IMR-90 (cell line): Measurements from ENCODE around the gene ANKRD9. TPM values are rescaled to one million over a fixed set of nuclear protein-coding genes. Genes with fewer than 3 reads are reported as not detected.

Source experiments
- ATAC-seq: fragments of 200-7000 bp; cut with Tn5 transposase; 2 replicates; pipeline ENCODE4 v1.9.1; 2020; ENCODE audit warnings: low read depth, mild to moderate bottlenecking, moderate library complexity
- BruUV-seq: library from RNA; stranded (reverse); fragments of 400-500 nt; replicated peaks from 2 replicates; lab custom pipeline; 2021; lab: Mats Ljungman, UMichigan
- CTCF ChIA-PET: fragments of 300-600 bp; formaldehyde crosslinking; extraction: SDS; loops from one replicate; lab custom pipeline; 2021; ENCODE audit warnings: antibody characterized with exemption; lab: Yijun Ruan, JAX
- POLR2A ChIA-PET: fragments of 300-600 bp; sonication (Branson Sonifier 250); formaldehyde crosslinking; loops from one replicate; lab custom pipeline; 2022; ENCODE audit warnings: antibody characterized with exemption; ENCODE audit not compliant: unreplicated experiment; lab: Charles Lee
- DNase-seq: peaks from one replicate; pipeline ENCODE4 v3.0.0; 2013
- H2AFZ ChIP-seq: replicated peaks from 2 replicates; pipeline ENCODE3; 2013; ENCODE audit warnings: low read length, mild to moderate bottlenecking; ENCODE audit not compliant: poor library complexity
- H2AK5ac ChIP-seq: 2 replicates; pipeline ENCODE4 v1.6.1; 2013; ENCODE audit warnings: low read depth, low read length, inconsistent platforms
- H2AK9ac ChIP-seq: replicated peaks from 2 replicates; pipeline ENCODE3; 2013; ENCODE audit warnings: mild to moderate bottlenecking, low read depth, low read length, moderate library complexity; ENCODE audit not compliant: poor library complexity
- H2BK120ac ChIP-seq: 2 replicates; pipeline ENCODE4 v1.6.1; 2013; ENCODE audit warnings: low read depth, low read length, inconsistent platforms
- H2BK15ac ChIP-seq: 3 replicates; pipeline ENCODE4 v1.6.1; 2013; ENCODE audit warnings: low read depth, low read length, inconsistent platforms
- H2BK20ac ChIP-seq: 2 replicates; pipeline ENCODE4 v1.6.1; 2013; ENCODE audit warnings: low read depth, mild to moderate bottlenecking, inconsistent platforms, low read length, moderate library complexity
- H2BK5ac ChIP-seq: 2 replicates; pipeline ENCODE4 v1.6.1; 2013; ENCODE audit warnings: mild to moderate bottlenecking, low read depth, low read length, inconsistent platforms; ENCODE audit not compliant: poor library complexity, severe bottlenecking
- H3K14ac ChIP-seq: replicated peaks from 2 replicates; pipeline ENCODE4 v1.6.1; 2013; ENCODE audit warnings: low read depth, low read length, inconsistent platforms
- H3K18ac ChIP-seq: 2 replicates; pipeline ENCODE4 v1.6.1; 2013; ENCODE audit warnings: low read depth, low read length, control low read depth
- H3K23ac ChIP-seq: 2 replicates; pipeline ENCODE4 v1.6.1; 2013; ENCODE audit warnings: low read depth, low read length, inconsistent platforms
- H3K27ac ChIP-seq: 2 replicates; pipeline ENCODE4 v1.5.1; 2013; ENCODE audit warnings: mild to moderate bottlenecking, control low read depth, low read length; ENCODE audit not compliant: insufficient read depth
- H3K27me3 ChIP-seq: 2 replicates; pipeline ENCODE4 v1.6.1; 2013; ENCODE audit warnings: low read length; ENCODE audit not compliant: control insufficient read depth, insufficient read depth
- H3K36me3 ChIP-seq: 2 replicates; pipeline ENCODE4 v1.6.1; 2013; ENCODE audit warnings: low read length, mixed read lengths; ENCODE audit not compliant: control insufficient read depth, insufficient read depth
- H3K4ac ChIP-seq: 2 replicates; pipeline ENCODE4 v1.6.1; 2013; ENCODE audit warnings: low read depth, low read length, inconsistent platforms
- H3K4me1 ChIP-seq: 2 replicates; pipeline ENCODE4 v1.6.1; 2013; ENCODE audit warnings: low read length, mixed read lengths; ENCODE audit not compliant: control insufficient read depth, insufficient read depth
- H3K4me2 ChIP-seq: 2 replicates; pipeline ENCODE4 v1.6.1; 2013; ENCODE audit warnings: low read depth, mild to moderate bottlenecking, control low read depth, low read length, moderate library complexity
- H3K4me3 ChIP-seq: 2 replicates; pipeline ENCODE4 v1.5.1; 2013; ENCODE audit warnings: low read depth, mild to moderate bottlenecking, control low read depth, low read length, moderate library complexity; ENCODE audit not compliant: insufficient read depth
- H3K56ac ChIP-seq: 2 replicates; pipeline ENCODE4 v1.6.1; 2013; ENCODE audit warnings: low read length, inconsistent platforms; ENCODE audit not compliant: insufficient read depth; ENCODE audit errors: extremely low read depth
- H3K79me1 ChIP-seq, 2 experiments: 2 replicates each; pipeline ENCODE4 v1.6.1; 2013; ENCODE audit warnings: low read length in 2 of 2, inconsistent platforms in 1 of 2, low read depth in 1 of 2
- H3K9ac ChIP-seq: 2 replicates; pipeline ENCODE4 v1.6.1; 2013; ENCODE audit warnings: low read depth, low read length, control low read depth
- H3K9me1 ChIP-seq: 2 replicates; pipeline ENCODE4 v1.6.1; 2013; ENCODE audit warnings: low read length, inconsistent platforms; ENCODE audit not compliant: insufficient read depth
- H3K9me3 ChIP-seq: 2 replicates; pipeline ENCODE4 v1.6.1; 2013; ENCODE audit warnings: low read length; ENCODE audit not compliant: control insufficient read depth, insufficient read depth
- H4K20me1 ChIP-seq: 2 replicates; pipeline ENCODE4 v1.6.1; 2013; ENCODE audit warnings: low read length, inconsistent platforms; ENCODE audit not compliant: insufficient read depth
- H4K5ac ChIP-seq: 2 replicates; pipeline ENCODE4 v1.6.1; 2013; ENCODE audit warnings: mild to moderate bottlenecking, low read depth, low read length, control low read depth
- H4K8ac ChIP-seq, 2 experiments: 2 replicates each; pipeline ENCODE4 v1.6.1; 2013; ENCODE audit warnings: low read depth in 2 of 2, low read length in 2 of 2, control low read depth in 1 of 2, inconsistent platforms in 1 of 2
- H4K91ac ChIP-seq: 2 replicates; pipeline ENCODE4 v1.6.1; 2013; ENCODE audit warnings: low read depth, low read length, inconsistent platforms; ENCODE audit not compliant: insufficient read depth
- CEBPB ChIP-seq: IDR thresholded peaks from 2 replicates; pipeline ENCODE4 v1.6.1; 2012; ENCODE audit warnings: low read depth, low read length, improper control_type of control experiment
- CHD1 ChIP-seq: IDR thresholded peaks from 2 replicates; pipeline ENCODE4 v1.6.1; 2012; ENCODE audit warnings: low read depth, low read length, improper control_type of control experiment
- FOS ChIP-seq: fragments of 150-350 bp; IDR thresholded peaks from 2 replicates; pipeline ENCODE4 v1.6.1; 2016; ENCODE audit warnings: low read depth, low read length
- MAZ ChIP-seq: IDR thresholded peaks from 2 replicates; pipeline ENCODE4 v1.6.1; 2012; ENCODE audit warnings: low read depth, mild to moderate bottlenecking, low read length, improper control_type of control experiment, moderate library complexity, borderline replicate concordance
- NFE2L2 ChIP-seq: fragments of 150-350 bp; IDR thresholded peaks from 2 replicates; pipeline ENCODE4 v1.6.1; 2016; ENCODE audit warnings: low read depth, mild to moderate bottlenecking, low read length
- POLR2A ChIP-seq: IDR thresholded peaks from 2 replicates; pipeline ENCODE4 v1.6.1; 2012; ENCODE audit warnings: mild to moderate bottlenecking, low read depth, low read length
- RAD21 ChIP-seq: IDR thresholded peaks from 2 replicates; pipeline ENCODE4 v1.6.1; 2012; ENCODE audit warnings: low read length, improper control_type of control experiment
- RFX5 ChIP-seq: IDR thresholded peaks from 2 replicates; pipeline ENCODE4 v1.8.0; 2012; ENCODE audit warnings: low read depth, mild to moderate bottlenecking, low read length, moderate library complexity
- SMC3 ChIP-seq: fragments of 150-350 bp; IDR thresholded peaks from 2 replicates; pipeline ENCODE4 v1.6.1; 2016; ENCODE audit warnings: low read depth, mild to moderate bottlenecking, antibody characterized with exemption, low read length, moderate library complexity
- WGBS, 2 experiments: methylation state at CpG; one replicate each; pipeline versions ENCODE4 v1.1.5 to v1.1.7; 2013; ENCODE audit warnings: missing lambda C conversion rate in 2 of 2; ENCODE audit not compliant: insufficient read length in 1 of 2; ENCODE audit errors: extremely low coverage in 2 of 2; 5-methylcytosine and 5-hydroxymethylcytosine counted together
- dilution Hi-C: fragments of 300-500 bp; cut with HindIII; formaldehyde crosslinking; loops from one replicate; pipeline ENCODE4 v1.14.3; 2018; ENCODE audit warnings: low sequenced_read_pairs; ENCODE audit not compliant: unreplicated experiment
- in situ Hi-C: fragments of 300-500 bp; cut with MboI; formaldehyde crosslinking; loops from 3 replicates; pipeline ENCODE4 v1.14.3; 2019; ENCODE audit warnings: low sequenced_read_pairs, inconsistent platforms, mixed read lengths
- intact Hi-C: fragments of 100-400 bp; cut with micrococcal nuclease; formaldehyde crosslinking; loops from 2 replicates; pipeline ENCODE4 v1.10.0; 2022
- polyA plus RNA-seq, 3 experiments: library from polyadenylated mRNA; depleted of rRNA; stranded (reverse); fragments of >200 nt; gene quantifications; 2 replicates each; pipeline ENCODE4 v1.2.3, GENCODE V29; 2012; ENCODE audit warnings: low replicate concordance in 1 of 3
- total RNA-seq: library from RNA; depleted of rRNA; stranded (reverse); fragments of >200 nt; gene quantifications from 2 replicates; pipeline ENCODE4 v1.2.3, GENCODE V29; 2012
- TF ChIP-seq, protein P1 (sequence below): fragments of 150-350 bp; IDR thresholded peaks from 2 replicates; pipeline ENCODE4 v1.6.1; 2016; ENCODE audit warnings: low read depth, mild to moderate bottlenecking, low read length, moderate library complexity, borderline replicate concordance

Gene ANKRD9
- total and polyA plus RNA-seq, 2 of the 4 experiments (the other 2 are of a cell fraction) = 3.9 to 15.7 TPM

GRCh38 chr14:102472791-102473150 is 36.8 kb downstream of the ANKRD9 start:
- TF ChIP-seq RAD21 = no peak
- no peak for TF ChIP-seq MAZ
- TF ChIP-seq CHD1 = no peak
- TF ChIP-seq, protein P1, sequence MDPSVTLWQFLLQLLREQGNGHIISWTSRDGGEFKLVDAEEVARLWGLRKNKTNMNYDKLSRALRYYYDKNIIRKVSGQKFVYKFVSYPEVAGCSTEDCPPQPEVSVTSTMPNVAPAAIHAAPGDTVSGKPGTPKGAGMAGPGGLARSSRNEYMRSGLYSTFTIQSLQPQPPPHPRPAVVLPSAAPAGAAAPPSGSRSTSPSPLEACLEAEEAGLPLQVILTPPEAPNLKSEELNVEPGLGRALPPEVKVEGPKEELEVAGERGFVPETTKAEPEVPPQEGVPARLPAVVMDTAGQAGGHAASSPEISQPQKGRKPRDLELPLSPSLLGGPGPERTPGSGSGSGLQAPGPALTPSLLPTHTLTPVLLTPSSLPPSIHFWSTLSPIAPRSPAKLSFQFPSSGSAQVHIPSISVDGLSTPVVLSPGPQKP = no peak
- TF ChIP-seq SMC3 = no peak
- TF ChIP-seq RFX5 = no peak
- TF ChIP-seq FOS = no peak
- no peak for TF ChIP-seq NFE2L2
- TF ChIP-seq CEBPB = no peak
- no peak for TF ChIP-seq POLR2A
- no peak overlapping the region; the same call in 1 of the 2 replicates for H2AK5ac ChIP-seq
- peaks cover 19% of the 10 kb centered on the region for H3K9me1 ChIP-seq
- no peak overlapping the region for H3K9ac ChIP-seq
- no peak overlapping the region for H3K4me3 ChIP-seq
- H3K27me3 ChIP-seq = no peaks in the 10 kb centered on the region
- no peak overlapping the region for H3K4me2 ChIP-seq
- no peak overlapping the region for H2AFZ ChIP-seq
- peak overlapping the region; percentile 62 for H2AK9ac ChIP-seq
- no peak overlapping the region for H3K18ac ChIP-seq
- H3K79me1 ChIP-seq = peaks cover 0 to 8% of the 10 kb centered on the region in 2 experiments; a peak in 2 of 4 replicates
- in situ Hi-C loops (no loop called here), dilution Hi-C loops (no loop called here), intact Hi-C loops (no loop called here)
- H2BK15ac ChIP-seq = no peak overlapping the region
- H3K9me3 ChIP-seq = no peaks in the 10 kb centered on the region
- no peak overlapping the region for H3K27ac ChIP-seq
- ChIA-PET CTCF (no interaction called here), POLR2A (interaction anchor here (0.6 kb wide), 1 partner anchor 15 kb away, joined by 3 read pairs; no protein-coding TSS in a partner anchor)
- ATAC-seq (no peak), DNase-seq (no peak)
- peak overlapping the region; percentile 32; the same call in 1 of the 2 replicates for H2BK20ac ChIP-seq
- 0 out of 2 replicates have a peak overlapping the region, but pooled peaks have one; percentile 23 for H3K4ac ChIP-seq
- no peak overlapping the region for H4K5ac ChIP-seq
- no peak overlapping the region for H3K23ac ChIP-seq
- no peak overlapping the region for H2BK5ac ChIP-seq
- H4K20me1 ChIP-seq = peaks cover 3% of the 10 kb centered on the region; the same call in 1 of the 2 replicates
- no peak overlapping the region for H3K56ac ChIP-seq
- no peaks in the 10 kb centered on the region; the same call in 1 of the 2 replicates for H3K36me3 ChIP-seq
- no peak overlapping the region for H4K91ac ChIP-seq
- WGBS, 2 experiments = 94% methylated on average over 5 of the region's 9 CpGs; no CpG with 5 or more reads in 1 of the 2 experiments
- no peak overlapping the region; the same call in 1 of the 2 replicates for H3K14ac ChIP-seq
- no TSS peak for BruUV-seq
- H2BK120ac ChIP-seq = peak overlapping the region; percentile 25; the same call in 1 of the 2 replicates
- peaks cover 14% of the 10 kb centered on the region for H3K4me1 ChIP-seq
- no peak overlapping the region for H4K8ac ChIP-seq
